CD4-positive, alpha-beta T cell treated with Interleukin-15 for 1 hour (primary cell): ENCODE data around the gene MAZ.

Experiments
- DNase-seq: peaks from one replicate; pipeline ENCODE4 v3.0.0-alpha.2; 2020

MAZ gene

GRCh38 chr16:29858149-29858849, 52.0 kb downstream of the MAZ start:
- no peak for DNase-seq

- no peak for DNase-seq
Observed at GRCh38 chr16:29858974-29859373, 52.6 kb downstream of the MAZ start.

- DNase-seq: no peak
Observed at GRCh38 chr16:29860218-29860617, 53.9 kb downstream of the MAZ start.
